ENCODE results near the gene PLA2G4E.

GRCh38 chr15:41940441-41940857 is 80.4 kb downstream of the PLA2G4E start:
- TF ChIP-seq CTCF (IDR thresholded peaks at IDR 0.05) (no peak), POLR2A (IDR thresholded peaks at IDR 0.05) (no peak)
